Measurements from ENCODE around the gene LOXL3.

- no peak for TF ChIP-seq POLR2A (IDR thresholded peaks at IDR 0.05)
- TF ChIP-seq CTCF (IDR thresholded peaks at IDR 0.05), result no peak
Measured at GRCh38 chr2:74525717-74526648, 27.8 kb downstream of the LOXL3 start, which contains the start of gene DQX1.

Data from adrenal gland (tissue), 5 donors.